Osteocyte (in vitro differentiated cells): ENCODE data around the gene DPPA4. TPM values are rescaled to one million over a fixed set of nuclear protein-coding genes. Genes with fewer than 3 reads are reported as not detected.
"Not testable (repeated sequence)": the region's sequence is repeated elsewhere in the genome, so short reads cannot be mapped to it uniquely, and the experiment has no call there.

Source experiments
- DNase-seq: peaks from one replicate; pipeline ENCODE4 v3.0.0; 2021; ENCODE audit warnings: mixed read lengths; ENCODE audit not compliant: unreplicated experiment; ENCODE audit errors: extremely low spot score
- H3K27ac Mint-ChIP-seq: one replicate; pipeline ENCODE4 v1.8.0; 2021; ENCODE audit warnings: mild to moderate bottlenecking, mixed read lengths; ENCODE audit not compliant: unreplicated experiment
- H3K27me3 Mint-ChIP-seq: one replicate; pipeline ENCODE4 v1.8.0; 2021; ENCODE audit warnings: mixed read lengths; ENCODE audit not compliant: unreplicated experiment
- H3K36me3 Mint-ChIP-seq: one replicate; pipeline ENCODE4 v1.8.0; 2021; ENCODE audit warnings: mixed read lengths; ENCODE audit not compliant: unreplicated experiment
- H3K4me1 Mint-ChIP-seq: one replicate; pipeline ENCODE4 v1.8.0; 2021; ENCODE audit warnings: mixed read lengths; ENCODE audit not compliant: unreplicated experiment
- H3K4me3 Mint-ChIP-seq: one replicate; pipeline ENCODE4 v1.8.0; 2021; ENCODE audit warnings: mild to moderate bottlenecking, moderate library complexity, mixed read lengths; ENCODE audit not compliant: unreplicated experiment
- H3K9me3 Mint-ChIP-seq: one replicate; pipeline ENCODE4 v1.8.0; 2021; ENCODE audit warnings: mixed read lengths; ENCODE audit not compliant: unreplicated experiment
- total RNA-seq: library from RNA; stranded (reverse); gene quantifications from 2 replicates; pipeline ENCODE4 v1.2.1, GENCODE V29; 2021
- TF ChIP-seq, protein P1 (sequence below): fragments of 200-600 bp; sonication (generic); IDR thresholded peaks from 2 replicates; pipeline ENCODE4 v1.5.0; 2021; ENCODE audit warnings: antibody characterized with exemption, mild to moderate bottlenecking, moderate library complexity

DPPA4 gene
- total RNA-seq, 1 donor from 2014 or later, result 0.75 TPM

DNA sequence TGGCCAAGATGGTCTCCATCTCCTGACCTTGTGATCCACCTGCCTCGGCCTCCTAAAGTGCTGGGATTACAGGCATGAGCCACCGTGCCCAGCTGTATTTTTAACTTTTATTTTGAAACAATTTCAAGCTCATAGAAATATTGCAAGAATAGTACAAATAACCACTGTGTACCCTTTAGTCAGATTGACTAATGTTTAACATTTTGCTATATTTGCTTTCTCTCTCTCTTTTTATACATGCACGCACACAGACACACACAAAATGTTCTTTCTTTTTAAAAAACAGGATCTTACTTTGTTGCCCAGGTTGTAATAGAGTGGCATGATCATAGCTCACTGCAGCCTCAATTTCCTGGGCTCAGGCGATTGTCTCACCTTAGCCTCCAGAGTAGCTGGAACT, 25.5 kb upstream of the DPPA4 start:
- TF ChIP-seq, protein P1, sequence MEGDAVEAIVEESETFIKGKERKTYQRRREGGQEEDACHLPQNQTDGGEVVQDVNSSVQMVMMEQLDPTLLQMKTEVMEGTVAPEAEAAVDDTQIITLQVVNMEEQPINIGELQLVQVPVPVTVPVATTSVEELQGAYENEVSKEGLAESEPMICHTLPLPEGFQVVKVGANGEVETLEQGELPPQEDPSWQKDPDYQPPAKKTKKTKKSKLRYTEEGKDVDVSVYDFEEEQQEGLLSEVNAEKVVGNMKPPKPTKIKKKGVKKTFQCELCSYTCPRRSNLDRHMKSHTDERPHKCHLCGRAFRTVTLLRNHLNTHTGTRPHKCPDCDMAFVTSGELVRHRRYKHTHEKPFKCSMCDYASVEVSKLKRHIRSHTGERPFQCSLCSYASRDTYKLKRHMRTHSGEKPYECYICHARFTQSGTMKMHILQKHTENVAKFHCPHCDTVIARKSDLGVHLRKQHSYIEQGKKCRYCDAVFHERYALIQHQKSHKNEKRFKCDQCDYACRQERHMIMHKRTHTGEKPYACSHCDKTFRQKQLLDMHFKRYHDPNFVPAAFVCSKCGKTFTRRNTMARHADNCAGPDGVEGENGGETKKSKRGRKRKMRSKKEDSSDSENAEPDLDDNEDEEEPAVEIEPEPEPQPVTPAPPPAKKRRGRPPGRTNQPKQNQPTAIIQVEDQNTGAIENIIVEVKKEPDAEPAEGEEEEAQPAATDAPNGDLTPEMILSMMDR, result no peak
- Mint-ChIP-seq H3K9me3 (no peaks in the 10 kb centered on the region), H3K27ac (no peak overlapping the region), H3K27me3 (no peaks in the 10 kb centered on the region), H3K4me1 (no peaks in the 10 kb centered on the region), H3K4me3 (no peak overlapping the region), H3K36me3 (no peaks in the 10 kb centered on the region)
- no peak for DNase-seq

DNA sequence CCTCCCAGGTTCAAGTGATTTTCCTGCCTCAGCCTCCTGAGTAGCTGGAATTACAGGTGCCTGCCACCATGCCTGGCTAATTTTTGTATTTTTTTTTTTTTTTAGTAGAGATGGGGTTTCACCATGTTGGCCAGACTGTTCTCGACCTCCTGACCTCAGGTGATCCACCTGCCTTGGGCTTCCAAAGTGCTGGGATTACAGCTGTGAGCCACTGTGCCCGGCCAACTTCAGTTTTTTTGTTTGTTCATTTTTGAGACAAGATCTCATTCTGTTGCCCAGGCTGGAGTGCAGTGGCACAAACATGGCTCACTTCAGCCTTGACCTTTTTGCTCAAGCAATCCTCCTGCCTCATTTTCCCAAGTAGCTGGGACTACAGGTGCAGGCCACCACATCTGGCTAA, 21.5 kb upstream of the DPPA4 start:
- H3K4me1 Mint-ChIP-seq, H3K27ac Mint-ChIP-seq, DNase-seq, H3K9me3 Mint-ChIP-seq, H3K36me3 Mint-ChIP-seq, H3K4me3 Mint-ChIP-seq: not testable (repeated sequence)
- peaks cover 17% of the 10 kb centered on the region for H3K27me3 Mint-ChIP-seq

DNA sequence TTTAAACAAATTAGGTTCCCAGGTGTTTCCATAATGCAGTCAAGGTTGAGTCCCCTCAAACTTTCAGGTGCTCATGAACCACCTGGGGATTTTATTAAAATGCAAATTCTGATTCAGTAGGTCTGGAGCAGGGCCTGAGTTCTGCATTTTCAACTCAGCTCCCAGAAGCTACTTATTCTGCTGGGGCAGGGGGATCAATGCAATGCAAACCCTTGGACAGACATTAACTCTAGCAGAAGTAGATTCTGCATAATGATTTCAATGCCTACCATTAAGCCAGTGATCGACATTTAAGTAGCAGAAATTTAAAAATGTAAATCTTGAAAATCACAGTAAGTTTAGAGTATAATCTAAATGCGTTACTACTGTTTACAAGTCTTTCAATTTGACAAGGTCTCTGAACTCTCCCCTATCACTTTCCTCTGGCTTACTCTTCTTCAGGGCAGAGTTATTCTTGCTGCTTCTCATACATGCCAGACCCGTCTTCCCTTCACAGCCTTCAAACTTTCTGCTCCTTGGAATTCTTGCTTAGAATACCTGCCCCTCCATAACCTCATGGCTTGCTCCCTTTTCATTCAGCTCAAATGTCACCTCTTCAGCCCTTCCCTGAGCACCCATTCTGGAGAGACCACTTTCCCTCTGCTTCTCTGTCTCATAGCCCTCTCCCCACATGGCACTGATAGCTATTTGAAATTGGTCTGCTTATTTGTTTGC, 19.3 kb upstream of the DPPA4 start:
- no peak overlapping the region for H3K27ac Mint-ChIP-seq
- H3K27me3 Mint-ChIP-seq, result peaks cover 19% of the 10 kb centered on the region
- H3K36me3 Mint-ChIP-seq, result no peaks in the 10 kb centered on the region
- H3K4me3 Mint-ChIP-seq, result no peak overlapping the region
- no peaks in the 10 kb centered on the region for H3K4me1 Mint-ChIP-seq
- TF ChIP-seq, protein P1, result no peak
- peak; percentile 13 for DNase-seq
- no peaks in the 10 kb centered on the region for H3K9me3 Mint-ChIP-seq

DNA sequence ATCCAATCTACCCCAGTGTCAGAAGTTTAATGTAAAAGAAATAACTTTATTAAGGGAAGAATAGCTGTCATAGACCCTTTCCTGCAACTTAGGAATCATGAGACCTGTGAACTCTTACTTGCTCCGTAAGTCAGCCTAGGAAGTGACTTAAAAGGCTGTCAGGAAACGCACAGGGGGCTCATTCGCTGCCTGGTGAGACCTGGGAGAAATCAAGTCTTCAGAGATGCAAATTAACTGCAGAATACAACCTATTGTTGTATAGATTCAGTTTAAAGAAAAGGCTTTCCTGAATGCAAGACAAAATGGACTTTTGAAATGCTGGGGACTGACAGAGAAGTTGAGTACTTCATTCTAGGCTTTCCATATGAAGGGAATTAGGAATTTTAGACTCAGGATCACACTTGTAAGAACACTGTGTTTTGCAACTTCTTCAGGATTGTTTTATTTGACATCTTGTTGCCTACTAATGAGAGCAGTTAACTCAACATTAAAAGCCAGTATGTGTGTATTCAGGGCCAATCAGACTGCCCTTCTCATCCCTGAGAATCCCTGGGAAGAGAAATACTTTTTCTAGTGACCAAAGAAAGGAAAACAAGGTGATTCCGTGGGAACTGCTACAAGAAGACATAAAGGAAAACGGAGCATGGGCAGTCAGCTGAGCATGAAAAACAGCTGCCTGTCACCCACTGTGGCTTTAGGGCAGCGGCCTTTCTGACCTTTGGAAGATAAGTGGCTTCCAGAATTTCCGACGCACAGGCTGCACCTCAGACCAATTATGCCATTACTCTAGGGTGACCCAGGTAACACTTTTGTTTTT, 18.5 kb upstream of the DPPA4 start:
- Mint-ChIP-seq H3K27me3 (peaks cover 19% of the 10 kb centered on the region), H3K9me3 (no peaks in the 10 kb centered on the region), H3K4me1 (no peaks in the 10 kb centered on the region), H3K4me3 (no peak overlapping the region), H3K27ac (no peak overlapping the region), H3K36me3 (no peaks in the 10 kb centered on the region)
- TF ChIP-seq, protein P1, result no peak
- DNase-seq, result peak; percentile 32

DNA sequence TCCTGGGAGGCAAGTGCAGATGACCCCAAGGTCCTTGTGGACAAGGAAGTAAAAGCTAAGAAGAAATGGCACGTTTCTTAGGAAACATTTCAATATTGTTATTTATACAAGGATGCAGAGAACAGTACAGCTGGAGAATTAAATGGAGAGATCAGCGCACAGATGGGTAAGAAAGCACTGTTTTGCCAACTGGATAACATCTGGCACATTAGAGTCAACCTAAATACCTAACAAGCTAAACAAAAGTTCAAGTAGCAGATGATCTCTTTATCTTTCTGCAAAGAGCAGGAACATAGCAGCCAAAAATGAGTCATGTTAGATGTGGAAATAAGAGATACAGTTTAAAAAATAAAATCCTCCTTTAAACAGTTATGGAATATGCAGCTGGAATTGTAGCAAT, 15.7 kb upstream of the DPPA4 start:
- no peaks in the 10 kb centered on the region for H3K9me3 Mint-ChIP-seq
- TF ChIP-seq, protein P1, result no peak
- H3K4me1 Mint-ChIP-seq, result no peaks in the 10 kb centered on the region
- no peaks in the 10 kb centered on the region for H3K36me3 Mint-ChIP-seq
- H3K27me3 Mint-ChIP-seq, result peaks cover 19% of the 10 kb centered on the region
- no peak overlapping the region for H3K27ac Mint-ChIP-seq
- DNase-seq, result no peak
- H3K4me3 Mint-ChIP-seq, result no peak overlapping the region
